Body of pancreas (tissue), 4 donors: ENCODE results near the gene PRF1. TPM values are rescaled to one million over a fixed set of nuclear protein-coding genes. Genes with fewer than 3 reads are reported as not detected.

Experiments used
- ATAC-seq: fragments of 150-250 bp; one replicate; pipeline ENCODE4 v1.9.1; 2016
- DNase-seq, 4 donors: peaks; one replicate each; pipeline ENCODE4 v3.0.0-alpha.2; 2019
- H3K27ac ChIP-seq, 4 donors: fragments of 200-600 bp; sonication (generic); 1 replicate in 3 of 4; 2 replicates in 1 of 4; pipeline versions ENCODE4 v1.5.1 to v1.6.1; 2016 to 2019; ENCODE audit warnings: mild to moderate bottlenecking in 1 of 4, mixed read lengths in 1 of 4, moderate library complexity in 1 of 4
- H3K27me3 ChIP-seq, 2 donors: fragments of 200-600 bp; sonication (generic); one replicate each; pipeline ENCODE4 v1.6.0; 2016; ENCODE audit warnings: mild to moderate bottlenecking in 1 of 2
- H3K36me3 ChIP-seq, 2 donors: fragments of 200-600 bp; sonication (generic); replicated peaks in 1 of 2; 2 replicates each; pipeline ENCODE4 v1.5.1; 2016; ENCODE audit warnings: low read depth in 2 of 2; ENCODE audit not compliant: insufficient read depth in 1 of 2
- H3K4me1 ChIP-seq: fragments of 200-600 bp; sonication (generic); one replicate; pipeline ENCODE4 v1.6.0; 2016
- H3K4me3 ChIP-seq, 2 donors: fragments of 200-600 bp; sonication (generic); 1 replicate in 1 of 2; 2 replicates in 1 of 2; pipeline ENCODE4 v1.5.1; 2016 to 2019
- H3K9me3 ChIP-seq, 3 donors: fragments of 200-600 bp; sonication (generic); 1 replicate in 2 of 3; 2 replicates in 1 of 3; pipeline ENCODE4 v1.5.1; 2016
- CTCF ChIP-seq, 7 experiments: fragments of 450-650 bp in 4 of 7; fragments of 200-600 bp in 3 of 7; sonication (generic) in 3 of 7; IDR thresholded peaks; one replicate each; pipeline ENCODE4 v1.5.1; 2016 to 2019; ENCODE audit warnings: antibody characterized with exemption in 7 of 7
- POLR2A ChIP-seq, 3 donors: fragments of 450-650 bp; IDR thresholded peaks; one replicate each; pipeline ENCODE4 v1.6.1; 2016; ENCODE audit warnings: antibody characterized with exemption in 3 of 3, mild to moderate bottlenecking in 2 of 3
- WGBS, 2 donors: methylation state at CpG; one replicate each; pipeline ENCODE4 v1.1.5; 2017; 5-methylcytosine and 5-hydroxymethylcytosine counted together
- intact Hi-C: fragments of 100-400 bp; cut with DNase I; formaldehyde crosslinking; loops from one replicate; pipeline ENCODE4 v1.15.1; 2023
- total RNA-seq, 2 donors: library from RNA; depleted of rRNA; stranded (reverse); fragments of >200 nt; gene quantifications; one replicate each; pipeline ENCODE4 v1.1.0, GENCODE V29; 2016

The PRF1 gene
- total RNA-seq, 2 donors from 2014 or later = 2.1 to 6.3 TPM

DNA sequence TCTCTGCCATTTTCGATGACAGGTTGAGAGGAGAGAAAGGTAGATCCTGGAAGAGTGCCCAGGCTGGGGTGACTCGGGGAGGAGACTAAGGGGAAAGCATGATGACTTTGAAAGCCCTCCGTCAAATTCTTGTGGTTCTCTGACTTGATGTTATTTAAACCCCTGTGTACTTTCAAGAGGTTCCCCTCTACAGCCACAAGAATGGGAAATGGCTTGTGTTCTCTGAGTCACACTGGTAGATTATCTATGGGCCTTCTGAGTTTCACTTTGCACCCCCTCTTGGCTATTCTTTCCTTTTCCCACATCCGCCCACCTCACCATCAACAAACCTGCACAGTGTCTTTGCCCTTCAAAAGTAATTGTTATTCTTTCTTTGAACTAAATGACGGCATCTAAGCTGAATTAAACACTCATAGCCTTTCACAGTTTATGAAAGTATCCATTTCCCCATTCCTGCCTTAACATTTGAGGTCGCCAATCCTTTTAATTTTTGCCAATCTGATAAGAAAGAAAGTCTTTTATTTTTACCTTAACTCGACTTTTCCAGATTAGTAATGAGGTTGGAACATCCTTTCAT lies 24.1 kb downstream of the PRF1 start:
- intact Hi-C loops = no loop called here
- ATAC-seq (no peak), DNase-seq (peak in 1 of 4 donors; percentile 18)
- Histone ChIP-seq H3K4me1 (peaks cover 19% of the 10 kb centered on the region), H3K36me3 (no peaks in the 10 kb centered on the region), H3K27ac (peak overlapping the region in 1 of 4 donors; percentile 35), H3K9me3 (no peaks in the 10 kb centered on the region), H3K27me3 (no peaks in the 10 kb centered on the region), H3K4me3 (no peak overlapping the region)
- TF ChIP-seq CTCF (IDR thresholded peaks at IDR 0.05) (no peak), POLR2A (IDR thresholded peaks at IDR 0.05) (no peak)
- 31 to 44% methylated on average over 7 of the region's 7 CpGs for WGBS, 2 donors

DNA sequence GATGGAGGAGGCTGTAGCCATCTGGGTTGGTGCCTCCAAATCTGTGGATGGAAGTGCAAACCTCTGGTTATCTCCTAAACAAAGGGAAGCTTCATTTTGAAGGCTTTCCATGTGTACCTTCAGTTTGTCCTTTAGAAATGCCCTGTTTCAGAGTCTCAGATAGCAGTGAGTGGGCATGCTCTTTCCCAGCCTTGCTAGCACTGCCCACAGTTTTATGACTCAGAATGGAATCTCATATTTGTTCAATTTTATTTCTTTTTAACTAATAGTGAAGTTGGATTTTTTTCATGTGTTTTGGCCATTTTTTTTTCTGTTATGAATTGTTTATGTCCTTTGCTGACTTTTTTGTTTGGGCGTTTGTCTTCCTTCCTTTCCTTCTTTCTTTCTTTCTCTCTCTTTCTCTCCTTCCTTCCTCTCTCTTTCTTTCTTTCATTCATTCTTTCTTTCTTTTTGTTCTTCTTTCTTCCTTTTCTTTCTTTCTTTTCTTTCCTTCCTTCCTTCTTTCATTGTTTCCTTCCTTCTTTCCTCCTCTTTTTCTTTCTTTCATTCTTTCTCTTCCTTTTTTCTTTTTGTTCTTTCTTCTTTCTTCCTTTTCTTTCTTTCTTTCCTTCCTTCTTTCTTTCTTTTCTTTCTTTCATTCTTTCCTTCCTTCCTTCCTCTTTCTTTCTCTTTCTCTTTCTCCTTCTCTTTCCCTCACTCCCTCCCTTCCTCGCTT lies 25.6 kb downstream of the PRF1 start:
- Histone ChIP-seq H3K9me3 (no peaks in the 10 kb centered on the region), H3K4me3 (no peak overlapping the region), H3K36me3 (no peaks in the 10 kb centered on the region), H3K27me3 (no peaks in the 10 kb centered on the region), H3K27ac (no peak overlapping the region), H3K4me1 (peaks cover 19% of the 10 kb centered on the region)
- DNase-seq = no peak
- 63 to 96% methylated on average over 1 to 2 of the region's 2 CpGs for WGBS, 2 donors
- TF ChIP-seq POLR2A (IDR thresholded peaks at IDR 0.05) (no peak), CTCF (IDR thresholded peaks at IDR 0.05) (no peak)
- no peak for ATAC-seq
- intact Hi-C loops = no loop called here

DNA sequence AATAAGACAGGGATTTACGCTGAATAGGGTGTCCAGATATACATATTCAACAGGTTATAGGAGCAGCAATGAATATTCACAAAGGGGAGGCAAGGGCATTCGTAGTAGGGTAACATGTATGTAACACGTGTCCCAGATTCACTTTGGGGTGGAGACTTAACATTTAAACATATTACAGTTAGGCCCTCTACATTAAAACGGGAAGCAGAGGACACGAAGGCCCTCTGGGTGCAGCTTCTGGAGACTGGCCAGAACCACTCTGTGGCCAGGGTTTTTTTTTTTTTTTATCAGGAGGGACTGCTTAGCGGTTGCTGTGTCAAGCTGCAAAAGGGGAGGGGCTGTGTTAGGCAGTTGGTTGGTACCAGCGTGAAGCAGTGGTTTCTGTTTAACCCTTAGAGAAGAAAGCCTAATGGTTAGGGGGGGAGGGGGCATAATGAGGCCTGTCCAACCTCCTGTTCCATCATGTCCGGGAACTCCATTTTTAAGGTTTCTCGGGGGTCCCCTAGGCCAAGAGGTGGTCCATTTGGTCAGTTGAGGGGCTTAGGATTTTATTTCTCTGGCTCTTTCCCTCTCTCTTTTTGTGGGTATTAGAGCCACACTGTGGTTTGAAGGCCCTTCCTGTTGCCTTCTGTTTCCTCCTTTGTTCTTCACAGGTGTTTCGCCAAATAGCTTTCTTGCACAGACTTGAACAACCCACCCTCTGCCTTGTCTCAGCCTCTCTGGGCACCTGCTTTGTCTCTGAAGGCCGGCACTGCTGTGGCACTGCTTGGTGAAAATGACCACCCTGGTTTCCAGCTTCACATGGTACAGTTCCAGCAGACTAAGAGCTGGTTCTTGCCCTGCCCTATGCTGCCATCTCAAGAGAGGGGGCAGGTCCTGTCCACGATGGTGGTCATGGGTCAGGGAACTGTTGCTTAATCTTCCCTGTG lies 26.4 kb downstream of the PRF1 start:
- intact Hi-C loops = no loop called here
- ATAC-seq = peak; percentile 76

GRCh38 chr10:70575486-70575873 lies 27.1 kb downstream of the PRF1 start:
- no peaks in the 10 kb centered on the region for H3K36me3 ChIP-seq
- no peaks in the 10 kb centered on the region for H3K27me3 ChIP-seq
- peaks cover 19% of the 10 kb centered on the region for H3K4me1 ChIP-seq
- WGBS, 2 donors = 38 to 39% methylated on average over 3 to 4 of the region's 4 CpGs
- H3K9me3 ChIP-seq = no peaks in the 10 kb centered on the region
- DNase-seq = no peak
- intact Hi-C loops = no loop called here
- no peak for ATAC-seq
- H3K27ac ChIP-seq = no peak overlapping the region
- no peak overlapping the region for H3K4me3 ChIP-seq
- TF ChIP-seq POLR2A (IDR thresholded peaks at IDR 0.05) (no peak), CTCF (IDR thresholded peaks at IDR 0.05) (no peak)

More for the DNA sequence above, 26.4 kb downstream of the PRF1 start:
- H3K4me1 ChIP-seq = peaks cover 19% of the 10 kb centered on the region
- no peak for TF ChIP-seq POLR2A (IDR thresholded peaks at IDR 0.05)
- no peak for TF ChIP-seq CTCF (IDR thresholded peaks at IDR 0.05)
- no peaks in the 10 kb centered on the region for H3K36me3 ChIP-seq
- no peak overlapping the region for H3K4me3 ChIP-seq
- WGBS, 2 donors = 29 to 51% methylated on average over 11 to 12 of the region's 12 CpGs
- no peak overlapping the region for H3K27ac ChIP-seq
- no peaks in the 10 kb centered on the region for H3K27me3 ChIP-seq
- H3K9me3 ChIP-seq = no peaks in the 10 kb centered on the region
- peak; percentile 33 to 78 (median 68) for DNase-seq
